NCI-H345 treated with DMSO at 0.1 percent for 48 hours (cell line): ENCODE data around the gene SMG7.

Source experiments
- DNase-seq: peaks from one replicate; lab custom pipeline; 2025; ENCODE audit not compliant: unreplicated experiment; lab: John Stamatoyannopoulos, UW

SMG7 gene

GRCh38 chr1:183562701-183563100 is 90.4 kb downstream of the SMG7 start:
- DNase-seq, result no peak

GRCh38 chr1:183565261-183565660 is 93.0 kb downstream of the SMG7 start:
- no peak for DNase-seq

GRCh38 chr1:183566026-183566425 is 93.7 kb downstream of the SMG7 start:
- no peak for DNase-seq

DNA sequence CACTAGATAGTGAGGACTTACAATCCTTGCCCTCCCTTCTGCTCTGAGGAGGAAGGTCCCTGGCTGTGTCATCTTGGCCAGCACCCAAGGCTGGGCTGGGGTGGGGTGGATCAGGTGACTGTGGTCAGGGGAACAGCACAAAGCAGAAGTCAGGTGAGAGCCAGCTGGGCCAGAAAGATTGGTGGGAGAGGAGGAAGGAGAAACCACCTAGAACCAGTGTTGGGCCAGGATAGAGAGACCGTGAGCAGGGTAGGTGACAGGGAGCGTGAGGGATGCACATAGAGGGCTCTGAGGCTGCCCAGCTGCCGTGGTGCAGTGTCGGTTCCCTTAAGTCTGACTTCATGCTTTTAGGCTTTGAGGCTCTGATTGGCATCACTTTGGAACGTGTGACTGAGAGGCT is 95.3 kb downstream of the SMG7 start:
- DNase-seq, result no peak

DNA sequence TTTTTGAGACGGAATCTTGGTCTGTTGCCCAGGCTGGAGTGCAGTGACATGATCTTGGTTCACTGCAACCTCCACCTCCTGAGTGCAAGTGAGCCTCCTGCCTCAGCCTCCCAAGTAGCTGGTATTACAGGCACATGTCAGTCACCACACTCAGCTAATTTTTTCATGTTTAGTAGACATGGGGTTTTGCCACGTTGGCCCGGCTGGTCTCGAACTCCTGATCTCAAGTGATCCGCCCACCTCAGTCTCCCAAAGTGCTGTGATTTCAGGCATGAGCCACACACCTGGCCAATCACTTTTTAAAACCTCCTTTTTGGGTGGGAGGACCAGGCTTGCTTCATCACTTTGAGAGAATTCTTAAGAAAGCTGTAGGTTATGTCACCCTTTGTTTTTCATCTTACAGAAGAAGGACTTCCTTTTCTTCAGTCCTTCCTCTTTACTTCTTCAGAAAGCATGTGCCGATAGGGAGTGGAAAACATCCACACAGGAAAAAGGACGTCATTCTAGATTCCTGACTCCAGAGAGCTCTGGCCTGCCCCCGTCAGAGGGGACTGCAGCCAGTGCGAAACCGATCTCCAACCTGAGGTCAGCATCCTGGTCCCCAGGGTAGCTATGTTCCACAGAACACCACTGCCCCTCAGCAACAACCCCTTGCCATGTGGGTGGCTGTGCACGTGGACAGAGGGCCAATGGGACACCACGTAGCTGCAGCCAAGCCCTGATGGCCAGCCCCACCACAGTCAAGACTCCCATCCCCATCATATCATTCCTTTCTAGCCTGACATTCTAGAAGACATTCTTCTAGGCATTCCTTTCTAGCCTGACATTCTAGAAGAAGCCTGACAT is 96.1 kb downstream of the SMG7 start:
- no peak for DNase-seq

DNA sequence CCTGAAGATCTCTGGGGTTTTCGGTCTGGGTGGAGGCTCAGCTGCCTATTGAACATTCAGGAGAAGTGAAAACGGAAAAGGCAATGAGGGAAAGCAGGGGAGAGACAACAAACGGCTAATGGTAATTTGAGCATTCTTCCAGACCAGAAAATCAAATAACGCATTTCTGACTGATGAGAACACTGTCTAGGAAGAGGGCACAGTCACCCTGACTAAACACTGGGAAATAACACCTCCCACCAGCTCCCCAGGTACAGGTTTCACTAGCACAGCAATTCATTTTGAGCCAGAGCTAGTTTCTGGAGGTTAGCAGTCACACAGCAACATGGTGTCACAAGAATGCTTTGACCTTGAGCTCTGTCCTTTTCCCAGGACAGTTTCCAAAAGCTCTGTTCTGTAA is 96.8 kb downstream of the SMG7 start:
- DNase-seq, result no peak

GRCh38 chr1:183569801-183570200 is 97.5 kb downstream of the SMG7 start:
- DNase-seq, result no peak

- DNase-seq, result no peak
Observed at GRCh38 chr1:183570451-183570850, 98.2 kb downstream of the SMG7 start.

DNA sequence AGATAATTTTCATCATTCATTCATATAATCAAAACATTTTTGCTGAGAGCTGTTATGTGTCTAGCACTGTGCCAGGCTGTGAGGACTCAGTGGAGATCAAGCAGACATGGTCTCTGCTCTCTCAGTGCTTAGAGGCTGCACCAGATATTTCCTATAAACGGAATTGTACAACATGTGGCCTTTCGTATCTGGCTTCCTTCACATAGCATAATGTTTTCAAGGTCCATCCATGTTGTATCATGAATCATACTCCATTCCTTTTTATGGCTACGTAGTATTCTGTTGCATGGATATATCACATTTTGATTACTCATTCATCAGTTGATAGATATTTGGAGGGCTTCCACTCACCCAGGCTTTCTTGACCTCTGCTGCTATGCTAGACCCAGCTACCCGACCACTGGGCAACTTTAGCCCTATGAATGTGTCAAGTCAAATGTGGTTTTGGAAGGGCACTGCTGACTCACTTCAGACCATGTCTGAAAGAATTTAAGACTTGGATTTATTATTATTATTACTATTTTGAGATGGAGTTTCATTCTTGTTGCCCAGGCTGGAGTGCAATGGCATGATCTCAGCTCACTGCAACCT is 99.5 kb downstream of the SMG7 start:
- no peak for DNase-seq

GRCh38 chr1:183572721-183573120 is 100.4 kb downstream of the SMG7 start:
- no peak for DNase-seq

GRCh38 chr1:183575606-183576005 is 103.3 kb downstream of the SMG7 start:
- no peak for DNase-seq

DNA sequence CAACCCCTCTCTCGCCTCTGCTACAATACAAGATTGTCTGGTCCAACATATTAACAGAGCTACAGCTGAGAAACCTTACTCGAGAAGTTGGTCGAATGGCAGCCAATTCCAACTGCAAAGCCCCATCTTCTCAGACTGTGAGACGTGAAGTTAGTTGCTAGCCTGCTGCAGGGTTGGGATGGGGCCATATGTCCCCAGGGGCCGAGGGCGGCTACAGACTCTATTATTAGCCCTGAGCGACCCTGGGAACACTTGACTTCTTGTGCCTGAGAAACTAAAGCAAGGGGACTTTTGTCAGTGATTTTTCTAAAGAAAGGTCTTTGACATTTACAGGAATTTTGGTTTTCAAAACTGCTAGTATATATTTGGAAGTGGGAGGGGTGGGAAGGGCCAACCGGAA is 104.2 kb downstream of the SMG7 start:
- no peak for DNase-seq

- no peak for DNase-seq
Observed at GRCh38 chr1:183577897-183578465, 105.7 kb downstream of the SMG7 start.

GRCh38 chr1:183578856-183579255 is 106.6 kb downstream of the SMG7 start:
- DNase-seq, result no peak

DNA sequence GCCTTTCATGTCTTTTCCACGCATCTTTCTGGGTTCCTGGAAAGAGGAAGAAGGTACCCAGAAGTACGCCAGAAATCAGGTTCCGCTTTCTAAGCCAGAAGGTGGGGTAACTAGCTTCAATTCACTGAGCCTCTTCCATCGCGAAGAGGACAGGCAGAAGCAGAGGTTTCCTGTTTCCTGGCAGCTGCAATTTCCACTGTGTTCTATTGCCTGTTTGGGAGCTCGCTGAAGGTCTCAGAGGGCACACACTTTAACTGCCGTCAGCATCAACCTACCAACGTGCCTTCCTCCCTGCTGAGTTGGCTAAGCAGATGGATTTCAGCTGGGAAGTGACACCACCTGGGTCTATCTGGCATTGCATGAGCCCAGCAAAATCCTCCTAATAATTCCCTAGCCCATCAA is 108.0 kb downstream of the SMG7 start:
- DNase-seq, result no peak

GRCh38 chr1:183582021-183582713 is 109.9 kb downstream of the SMG7 start:
- no peak for DNase-seq

- DNase-seq, result no peak
Observed at GRCh38 chr1:183583466-183583865, 111.2 kb downstream of the SMG7 start.

- DNase-seq, result no peak
Observed at GRCh38 chr1:183584147-183584546, 111.8 kb downstream of the SMG7 start.

GRCh38 chr1:183585038-183585437 is 112.7 kb downstream of the SMG7 start:
- no peak for DNase-seq

- DNase-seq, result no peak
Observed at GRCh38 chr1:183586455-183586854, 114.2 kb downstream of the SMG7 start.

DNA sequence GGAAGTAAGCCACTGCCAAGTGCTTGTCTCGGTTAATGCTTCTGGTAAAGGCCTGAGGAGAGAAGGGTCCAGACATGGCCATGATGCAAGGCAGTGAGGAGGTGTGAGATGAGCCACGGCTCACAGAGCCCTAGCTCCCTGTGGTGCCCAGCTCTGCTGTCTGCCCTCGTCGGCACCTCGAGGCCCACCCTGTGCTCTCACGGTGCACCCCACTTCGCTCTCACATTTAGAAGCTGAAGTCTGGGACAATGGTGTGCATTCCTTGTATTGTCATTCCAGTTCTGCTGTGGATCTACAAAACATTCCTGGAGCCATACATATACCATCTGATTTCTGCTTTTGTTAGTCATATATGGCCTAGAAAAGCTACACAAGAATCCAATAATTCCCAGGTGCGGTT is 114.6 kb downstream of the SMG7 start:
- DNase-seq, result no peak

DNA sequence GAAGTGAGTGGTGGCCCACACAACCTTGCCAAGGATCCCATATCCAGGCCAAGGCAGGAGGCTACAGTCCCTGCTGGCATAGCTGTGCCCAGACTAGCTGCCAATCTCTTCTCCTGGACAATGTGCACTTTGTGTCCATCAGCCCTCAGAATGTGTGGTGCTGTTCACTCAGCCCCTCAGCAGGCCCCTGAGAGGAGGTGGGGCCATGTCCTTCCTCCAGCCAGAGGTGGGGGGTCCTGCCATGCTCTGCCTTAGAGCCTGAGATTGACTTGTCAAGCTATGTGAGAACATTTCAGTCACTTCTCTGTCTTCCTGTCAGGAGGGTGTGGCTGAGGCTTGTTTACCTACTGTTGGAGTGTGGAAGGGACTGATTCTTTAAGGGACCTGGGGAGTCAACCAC is 116.5 kb downstream of the SMG7 start:
- DNase-seq, result no peak
